ENCODE measurements around the gene HPSE2. TPM values are rescaled to one million over a fixed set of nuclear protein-coding genes. Genes with fewer than 3 reads are reported as not detected.

The HPSE2 gene
- total RNA-seq, 1 experiment from 2014 or later: not detected

DNA sequence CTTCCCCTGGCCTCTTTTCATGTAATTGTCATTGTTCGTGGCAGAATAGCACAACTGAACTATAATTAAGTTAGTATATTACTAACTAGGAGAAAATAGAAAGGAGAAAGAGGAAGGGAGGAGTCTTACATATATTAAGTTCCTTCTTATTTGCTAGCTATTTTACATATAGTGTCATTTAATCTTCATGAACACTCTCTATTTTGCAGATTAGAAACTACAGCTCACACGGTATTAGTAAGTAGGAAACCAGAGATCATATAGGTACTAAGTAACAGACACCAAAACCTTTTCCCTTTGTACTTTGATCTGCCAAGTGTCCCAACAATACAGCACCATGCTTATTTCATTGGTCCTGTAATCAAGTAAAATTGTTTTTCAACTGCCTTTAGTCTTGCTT lies 586.5 kb downstream of the HPSE2 start:
- DNase-seq (ENCODE audit: low read depth, low spot score) (no peak), ATAC-seq (no peak)
- no TSS peak for BruUV-seq (replicated peaks)
- POLR2A ChIA-PET: no interaction called here
- Histone ChIP-seq H3K4me3 (ENCODE audit: low read depth in 2 of 2, low read length in 2 of 2) (no peak overlapping the region), H3K36me3 (ENCODE audit: control insufficient read depth, insufficient read depth, low read length) (no peaks in the 10 kb centered on the region), H3K27me3 (ENCODE audit: control insufficient read depth, insufficient read depth, low read length) (peaks cover 15% of the 10 kb centered on the region), H3K9me3 (ENCODE audit: control insufficient read depth, insufficient read depth, low read depth, low read length) (no peaks in the 10 kb centered on the region), H3K4me1 (ENCODE audit: control insufficient read depth, insufficient read depth, low read length) (no peaks in the 10 kb centered on the region), H3K27ac (ENCODE audit: low read length) (no peak overlapping the region)
- TF ChIP-seq TCF7L2 (IDR thresholded peaks at IDR 0.05; ENCODE audit: low read depth, low read length) (no peak), SIN3A (IDR thresholded peaks at IDR 0.05; ENCODE audit: borderline replicate concordance, insufficient read depth, low read depth, low read length) (no peak), POLR2AphosphoS5 (IDR thresholded peaks at IDR 0.05; ENCODE audit: low read depth, low read length) (no peak)
- TF ChIP-seq, protein P1, sequence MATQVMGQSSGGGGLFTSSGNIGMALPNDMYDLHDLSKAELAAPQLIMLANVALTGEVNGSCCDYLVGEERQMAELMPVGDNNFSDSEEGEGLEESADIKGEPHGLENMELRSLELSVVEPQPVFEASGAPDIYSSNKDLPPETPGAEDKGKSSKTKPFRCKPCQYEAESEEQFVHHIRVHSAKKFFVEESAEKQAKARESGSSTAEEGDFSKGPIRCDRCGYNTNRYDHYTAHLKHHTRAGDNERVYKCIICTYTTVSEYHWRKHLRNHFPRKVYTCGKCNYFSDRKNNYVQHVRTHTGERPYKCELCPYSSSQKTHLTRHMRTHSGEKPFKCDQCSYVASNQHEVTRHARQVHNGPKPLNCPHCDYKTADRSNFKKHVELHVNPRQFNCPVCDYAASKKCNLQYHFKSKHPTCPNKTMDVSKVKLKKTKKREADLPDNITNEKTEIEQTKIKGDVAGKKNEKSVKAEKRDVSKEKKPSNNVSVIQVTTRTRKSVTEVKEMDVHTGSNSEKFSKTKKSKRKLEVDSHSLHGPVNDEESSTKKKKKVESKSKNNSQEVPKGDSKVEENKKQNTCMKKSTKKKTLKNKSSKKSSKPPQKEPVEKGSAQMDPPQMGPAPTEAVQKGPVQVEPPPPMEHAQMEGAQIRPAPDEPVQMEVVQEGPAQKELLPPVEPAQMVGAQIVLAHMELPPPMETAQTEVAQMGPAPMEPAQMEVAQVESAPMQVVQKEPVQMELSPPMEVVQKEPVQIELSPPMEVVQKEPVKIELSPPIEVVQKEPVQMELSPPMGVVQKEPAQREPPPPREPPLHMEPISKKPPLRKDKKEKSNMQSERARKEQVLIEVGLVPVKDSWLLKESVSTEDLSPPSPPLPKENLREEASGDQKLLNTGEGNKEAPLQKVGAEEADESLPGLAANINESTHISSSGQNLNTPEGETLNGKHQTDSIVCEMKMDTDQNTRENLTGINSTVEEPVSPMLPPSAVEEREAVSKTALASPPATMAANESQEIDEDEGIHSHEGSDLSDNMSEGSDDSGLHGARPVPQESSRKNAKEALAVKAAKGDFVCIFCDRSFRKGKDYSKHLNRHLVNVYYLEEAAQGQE (IDR thresholded peaks at IDR 0.05; ENCODE audit: insufficient read depth in 1 of 2, low read depth in 2 of 2, low read length in 1 of 2): no peak
- TF ChIP-seq, protein P2, sequence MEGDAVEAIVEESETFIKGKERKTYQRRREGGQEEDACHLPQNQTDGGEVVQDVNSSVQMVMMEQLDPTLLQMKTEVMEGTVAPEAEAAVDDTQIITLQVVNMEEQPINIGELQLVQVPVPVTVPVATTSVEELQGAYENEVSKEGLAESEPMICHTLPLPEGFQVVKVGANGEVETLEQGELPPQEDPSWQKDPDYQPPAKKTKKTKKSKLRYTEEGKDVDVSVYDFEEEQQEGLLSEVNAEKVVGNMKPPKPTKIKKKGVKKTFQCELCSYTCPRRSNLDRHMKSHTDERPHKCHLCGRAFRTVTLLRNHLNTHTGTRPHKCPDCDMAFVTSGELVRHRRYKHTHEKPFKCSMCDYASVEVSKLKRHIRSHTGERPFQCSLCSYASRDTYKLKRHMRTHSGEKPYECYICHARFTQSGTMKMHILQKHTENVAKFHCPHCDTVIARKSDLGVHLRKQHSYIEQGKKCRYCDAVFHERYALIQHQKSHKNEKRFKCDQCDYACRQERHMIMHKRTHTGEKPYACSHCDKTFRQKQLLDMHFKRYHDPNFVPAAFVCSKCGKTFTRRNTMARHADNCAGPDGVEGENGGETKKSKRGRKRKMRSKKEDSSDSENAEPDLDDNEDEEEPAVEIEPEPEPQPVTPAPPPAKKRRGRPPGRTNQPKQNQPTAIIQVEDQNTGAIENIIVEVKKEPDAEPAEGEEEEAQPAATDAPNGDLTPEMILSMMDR (IDR thresholded peaks at IDR 0.05): no peak
- in situ Hi-C loops (cut with HindIII; ENCODE audit: low pct_unique_long_range_greater_than_20kb, low sequenced_read_pairs): no loop called here
- CTCF ChIA-PET: no interaction called here
- intact Hi-C loops (cut with micrococcal nuclease; ENCODE audit: unreplicated experiment): no loop called here

DNA sequence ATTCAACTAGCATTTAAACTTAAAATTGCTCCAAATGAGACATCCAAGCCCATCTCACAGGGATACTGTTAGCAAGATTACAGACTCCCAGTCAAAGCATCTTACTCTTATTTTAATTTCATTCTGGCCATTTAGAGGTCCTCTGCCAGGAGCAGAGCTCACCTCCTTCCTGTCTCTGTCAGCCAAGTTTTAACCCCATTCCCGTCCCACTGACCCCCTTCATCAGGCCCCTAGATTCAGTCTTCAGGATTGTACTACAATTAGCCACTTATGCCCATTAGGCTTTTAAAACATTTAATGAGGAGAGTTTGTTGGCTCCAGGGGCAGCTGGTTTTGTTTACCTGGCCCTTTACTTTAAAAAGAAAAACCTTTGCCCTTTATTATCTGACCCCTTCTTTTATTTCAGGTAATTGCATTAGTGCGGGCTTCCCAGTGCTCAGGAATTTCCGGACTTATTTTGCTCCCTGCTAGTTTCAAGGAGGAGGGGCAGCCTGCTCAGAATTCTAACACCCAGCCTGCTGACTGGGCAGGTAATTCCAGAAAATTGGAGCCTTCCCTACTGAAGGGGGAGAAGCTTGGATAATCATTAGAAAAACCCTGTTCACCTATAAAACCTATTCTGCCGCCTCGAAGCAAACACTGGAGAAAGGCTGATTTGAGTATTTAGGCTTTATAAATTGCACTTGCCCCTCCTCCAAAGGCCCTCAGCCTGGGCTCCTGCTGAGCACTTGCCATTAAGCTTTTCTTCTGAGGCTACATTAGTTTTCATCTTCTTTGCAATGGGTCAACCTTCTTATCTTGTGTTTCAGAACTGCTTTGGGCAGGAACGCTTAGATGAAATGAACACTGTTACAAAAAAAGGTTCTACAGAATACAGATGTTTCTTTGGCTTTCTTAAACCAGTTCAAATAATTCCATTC lies 588.4 kb downstream of the HPSE2 start:
- ChIA-PET CTCF (no interaction called here), POLR2A (no interaction called here)
- BruUV-seq (replicated peaks): no TSS peak
- DNase-seq (ENCODE audit: low read depth, low spot score) (no peak), ATAC-seq (no peak)
- Histone ChIP-seq H3K4me1 (ENCODE audit: control insufficient read depth, insufficient read depth, low read length) (no peaks in the 10 kb centered on the region), H3K27ac (ENCODE audit: low read length) (no peak overlapping the region), H3K36me3 (ENCODE audit: control insufficient read depth, insufficient read depth, low read length) (no peaks in the 10 kb centered on the region), H3K4me3 (ENCODE audit: low read depth in 2 of 2, low read length in 2 of 2) (no peak overlapping the region), H3K27me3 (ENCODE audit: control insufficient read depth, insufficient read depth, low read length) (peaks cover 11% of the 10 kb centered on the region), H3K9me3 (ENCODE audit: control insufficient read depth, insufficient read depth, low read depth, low read length) (no peaks in the 10 kb centered on the region)
- TF ChIP-seq, protein P1 (IDR thresholded peaks at IDR 0.05; ENCODE audit: insufficient read depth in 1 of 2, low read depth in 2 of 2, low read length in 1 of 2): no peak
- TF ChIP-seq TCF7L2 (IDR thresholded peaks at IDR 0.05; ENCODE audit: low read depth, low read length): no peak
- TF ChIP-seq, protein P2 (IDR thresholded peaks at IDR 0.05): no peak
- no peak for TF ChIP-seq SIN3A (IDR thresholded peaks at IDR 0.05; ENCODE audit: borderline replicate concordance, insufficient read depth, low read depth, low read length)
- TF ChIP-seq POLR2AphosphoS5 (IDR thresholded peaks at IDR 0.05; ENCODE audit: low read depth, low read length): no peak
- intact Hi-C loops (cut with micrococcal nuclease; ENCODE audit: unreplicated experiment) (no loop called here), in situ Hi-C loops (cut with HindIII; ENCODE audit: low pct_unique_long_range_greater_than_20kb, low sequenced_read_pairs) (no loop called here)
